IMR-90 (cell line): ENCODE results near the gene LCN10. TPM values are rescaled to one million over a fixed set of nuclear protein-coding genes. Genes with fewer than 3 reads are reported as not detected.

Experiments
- ATAC-seq: fragments of 200-7000 bp; cut with Tn5 transposase; 2 replicates; pipeline ENCODE4 v1.9.1; 2020; ENCODE audit warnings: low read depth, mild to moderate bottlenecking, moderate library complexity
- BruUV-seq: library from RNA; stranded (reverse); fragments of 400-500 nt; replicated peaks from 2 replicates; lab custom pipeline; 2021; lab: Mats Ljungman, UMichigan
- CTCF ChIA-PET: fragments of 300-600 bp; formaldehyde crosslinking; extraction: SDS; loops from one replicate; lab custom pipeline; 2021; ENCODE audit warnings: antibody characterized with exemption; lab: Yijun Ruan, JAX
- POLR2A ChIA-PET: fragments of 300-600 bp; sonication (Branson Sonifier 250); formaldehyde crosslinking; loops from one replicate; lab custom pipeline; 2022; ENCODE audit warnings: antibody characterized with exemption; ENCODE audit not compliant: unreplicated experiment; lab: Charles Lee
- DNase-seq: peaks from one replicate; pipeline ENCODE4 v3.0.0; 2013
- H2AFZ ChIP-seq: replicated peaks from 2 replicates; pipeline ENCODE3; 2013; ENCODE audit warnings: low read length, mild to moderate bottlenecking; ENCODE audit not compliant: poor library complexity
- H2AK5ac ChIP-seq: 2 replicates; pipeline ENCODE4 v1.6.1; 2013; ENCODE audit warnings: low read depth, low read length, inconsistent platforms
- H2AK9ac ChIP-seq: replicated peaks from 2 replicates; pipeline ENCODE3; 2013; ENCODE audit warnings: mild to moderate bottlenecking, low read depth, low read length, moderate library complexity; ENCODE audit not compliant: poor library complexity
- H2BK120ac ChIP-seq: 2 replicates; pipeline ENCODE4 v1.6.1; 2013; ENCODE audit warnings: low read depth, low read length, inconsistent platforms
- H2BK15ac ChIP-seq: 3 replicates; pipeline ENCODE4 v1.6.1; 2013; ENCODE audit warnings: low read depth, low read length, inconsistent platforms
- H2BK20ac ChIP-seq: 2 replicates; pipeline ENCODE4 v1.6.1; 2013; ENCODE audit warnings: low read depth, mild to moderate bottlenecking, inconsistent platforms, low read length, moderate library complexity
- H2BK5ac ChIP-seq: 2 replicates; pipeline ENCODE4 v1.6.1; 2013; ENCODE audit warnings: mild to moderate bottlenecking, low read depth, low read length, inconsistent platforms; ENCODE audit not compliant: poor library complexity, severe bottlenecking
- H3K14ac ChIP-seq: replicated peaks from 2 replicates; pipeline ENCODE4 v1.6.1; 2013; ENCODE audit warnings: low read depth, low read length, inconsistent platforms
- H3K18ac ChIP-seq: 2 replicates; pipeline ENCODE4 v1.6.1; 2013; ENCODE audit warnings: low read depth, low read length, control low read depth
- H3K23ac ChIP-seq: 2 replicates; pipeline ENCODE4 v1.6.1; 2013; ENCODE audit warnings: low read depth, low read length, inconsistent platforms
- H3K27ac ChIP-seq: 2 replicates; pipeline ENCODE4 v1.5.1; 2013; ENCODE audit warnings: mild to moderate bottlenecking, control low read depth, low read length; ENCODE audit not compliant: insufficient read depth
- H3K27me3 ChIP-seq: 2 replicates; pipeline ENCODE4 v1.6.1; 2013; ENCODE audit warnings: low read length; ENCODE audit not compliant: control insufficient read depth, insufficient read depth
- H3K36me3 ChIP-seq: 2 replicates; pipeline ENCODE4 v1.6.1; 2013; ENCODE audit warnings: low read length, mixed read lengths; ENCODE audit not compliant: control insufficient read depth, insufficient read depth
- H3K4ac ChIP-seq: 2 replicates; pipeline ENCODE4 v1.6.1; 2013; ENCODE audit warnings: low read depth, low read length, inconsistent platforms
- H3K4me1 ChIP-seq: 2 replicates; pipeline ENCODE4 v1.6.1; 2013; ENCODE audit warnings: low read length, mixed read lengths; ENCODE audit not compliant: control insufficient read depth, insufficient read depth
- H3K4me2 ChIP-seq: 2 replicates; pipeline ENCODE4 v1.6.1; 2013; ENCODE audit warnings: low read depth, mild to moderate bottlenecking, control low read depth, low read length, moderate library complexity
- H3K4me3 ChIP-seq: 2 replicates; pipeline ENCODE4 v1.5.1; 2013; ENCODE audit warnings: low read depth, mild to moderate bottlenecking, control low read depth, low read length, moderate library complexity; ENCODE audit not compliant: insufficient read depth
- H3K56ac ChIP-seq: 2 replicates; pipeline ENCODE4 v1.6.1; 2013; ENCODE audit warnings: low read length, inconsistent platforms; ENCODE audit not compliant: insufficient read depth; ENCODE audit errors: extremely low read depth
- H3K79me1 ChIP-seq, 2 experiments: 2 replicates each; pipeline ENCODE4 v1.6.1; 2013; ENCODE audit warnings: low read length in 2 of 2, inconsistent platforms in 1 of 2, low read depth in 1 of 2
- H3K9ac ChIP-seq: 2 replicates; pipeline ENCODE4 v1.6.1; 2013; ENCODE audit warnings: low read depth, low read length, control low read depth
- H3K9me1 ChIP-seq: 2 replicates; pipeline ENCODE4 v1.6.1; 2013; ENCODE audit warnings: low read length, inconsistent platforms; ENCODE audit not compliant: insufficient read depth
- H3K9me3 ChIP-seq: 2 replicates; pipeline ENCODE4 v1.6.1; 2013; ENCODE audit warnings: low read length; ENCODE audit not compliant: control insufficient read depth, insufficient read depth
- H4K20me1 ChIP-seq: 2 replicates; pipeline ENCODE4 v1.6.1; 2013; ENCODE audit warnings: low read length, inconsistent platforms; ENCODE audit not compliant: insufficient read depth
- H4K5ac ChIP-seq: 2 replicates; pipeline ENCODE4 v1.6.1; 2013; ENCODE audit warnings: mild to moderate bottlenecking, low read depth, low read length, control low read depth
- H4K8ac ChIP-seq, 2 experiments: 2 replicates each; pipeline ENCODE4 v1.6.1; 2013; ENCODE audit warnings: low read depth in 2 of 2, low read length in 2 of 2, control low read depth in 1 of 2, inconsistent platforms in 1 of 2
- H4K91ac ChIP-seq: 2 replicates; pipeline ENCODE4 v1.6.1; 2013; ENCODE audit warnings: low read depth, low read length, inconsistent platforms; ENCODE audit not compliant: insufficient read depth
- CEBPB ChIP-seq: IDR thresholded peaks from 2 replicates; pipeline ENCODE4 v1.6.1; 2012; ENCODE audit warnings: low read depth, low read length, improper control_type of control experiment
- MAZ ChIP-seq: IDR thresholded peaks from 2 replicates; pipeline ENCODE4 v1.6.1; 2012; ENCODE audit warnings: low read depth, mild to moderate bottlenecking, low read length, improper control_type of control experiment, moderate library complexity, borderline replicate concordance
- MXI1 ChIP-seq: IDR thresholded peaks from 2 replicates; pipeline ENCODE4 v1.6.1; 2012; ENCODE audit warnings: low read depth, mild to moderate bottlenecking, low read length, moderate library complexity, borderline replicate concordance
- RFX5 ChIP-seq: IDR thresholded peaks from 2 replicates; pipeline ENCODE4 v1.8.0; 2012; ENCODE audit warnings: low read depth, mild to moderate bottlenecking, low read length, moderate library complexity
- WGBS, 2 experiments: methylation state at CpG; one replicate each; pipeline versions ENCODE4 v1.1.5 to v1.1.7; 2013; ENCODE audit warnings: missing lambda C conversion rate in 2 of 2; ENCODE audit not compliant: insufficient read length in 1 of 2; ENCODE audit errors: extremely low coverage in 2 of 2; 5-methylcytosine and 5-hydroxymethylcytosine counted together
- dilution Hi-C: fragments of 300-500 bp; cut with HindIII; formaldehyde crosslinking; loops from one replicate; pipeline ENCODE4 v1.14.3; 2018; ENCODE audit warnings: low sequenced_read_pairs; ENCODE audit not compliant: unreplicated experiment
- in situ Hi-C: fragments of 300-500 bp; cut with MboI; formaldehyde crosslinking; loops from 3 replicates; pipeline ENCODE4 v1.14.3; 2019; ENCODE audit warnings: low sequenced_read_pairs, inconsistent platforms, mixed read lengths
- intact Hi-C: fragments of 100-400 bp; cut with micrococcal nuclease; formaldehyde crosslinking; loops from 2 replicates; pipeline ENCODE4 v1.10.0; 2022
- polyA plus RNA-seq, 3 experiments: library from polyadenylated mRNA; depleted of rRNA; stranded (reverse); fragments of >200 nt; gene quantifications; 2 replicates each; pipeline ENCODE4 v1.2.3, GENCODE V29; 2012; ENCODE audit warnings: low replicate concordance in 1 of 3
- total RNA-seq: library from RNA; depleted of rRNA; stranded (reverse); fragments of >200 nt; gene quantifications from 2 replicates; pipeline ENCODE4 v1.2.3, GENCODE V29; 2012

LCN10 gene
- total and polyA plus RNA-seq, 2 of the 4 experiments (the other 2 are of a cell fraction): not detected

DNA sequence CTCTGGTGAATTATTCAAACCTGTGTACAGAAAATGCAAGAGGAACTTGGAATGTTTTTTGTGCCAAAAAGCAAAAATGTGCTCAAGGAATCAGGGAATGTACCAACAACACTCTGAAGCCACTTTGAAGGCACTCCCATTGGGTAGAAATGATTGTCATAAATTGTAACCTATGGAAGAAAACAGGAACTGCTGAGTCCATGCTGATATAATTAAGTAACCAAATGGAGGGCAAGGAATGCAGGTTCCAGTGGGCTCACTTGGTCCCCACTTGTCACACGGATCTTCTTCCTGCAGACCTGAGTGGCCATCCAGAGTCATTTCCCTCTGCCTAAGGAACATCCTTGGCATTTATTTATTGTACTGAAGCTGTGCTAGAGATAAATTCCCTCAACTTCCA is 8.5 kb upstream of the LCN10 start:
- Histone ChIP-seq H2BK20ac (no peak overlapping the region), H3K79me1 (no peaks in the 10 kb centered on the region), H4K8ac (no peak overlapping the region), H4K5ac (no peak overlapping the region), H3K4me2 (no peak overlapping the region), H4K91ac (no peak overlapping the region), H4K20me1 (no peaks in the 10 kb centered on the region), H2AK5ac (no peak overlapping the region), H3K4me1 (no peaks in the 10 kb centered on the region), H3K14ac (no peak overlapping the region), H3K4ac (no peak overlapping the region), H3K9me3 (peaks cover 12% of the 10 kb centered on the region), H3K23ac (no peak overlapping the region), H2BK5ac (no peak overlapping the region), H3K56ac (no peak overlapping the region), H2BK120ac (no peak overlapping the region), H2AK9ac (no peak overlapping the region), H3K4me3 (no peak overlapping the region), H3K36me3 (no peaks in the 10 kb centered on the region), H3K9ac (no peak overlapping the region), H3K18ac (no peak overlapping the region), H3K9me1 (no peaks in the 10 kb centered on the region), H2BK15ac (no peak overlapping the region), H3K27me3 (peaks cover 11% of the 10 kb centered on the region), H3K27ac (no peak overlapping the region), H2AFZ (no peak overlapping the region)
- WGBS, 2 experiments: 100% methylated on average over 1 of the region's 1 CpG; no CpG with 5 or more reads in 1 of the 2 experiments
- in situ Hi-C loops (no loop called here), intact Hi-C loops (no loop called here), dilution Hi-C loops (no loop called here)
- ATAC-seq: no peak
- BruUV-seq: no TSS peak
- POLR2A ChIA-PET: no interaction called here
- CTCF ChIA-PET: no interaction called here
- no peak for DNase-seq
- TF ChIP-seq MAZ (no peak), CEBPB (no peak), MXI1 (no peak), RFX5 (no peak)
